AG20443 (cell line): ENCODE results near the gene ZNF785.
"Not testable (repeated sequence)": the region's sequence is repeated elsewhere in the genome, so short reads cannot be mapped to it uniquely, and the experiment has no call there.

ENCODE experiments used
- DNase-seq: peaks from one replicate; pipeline ENCODE4 v3.0.0; 2012; ENCODE audit warnings: low spot score, mixed read lengths

Gene ZNF785

DNA sequence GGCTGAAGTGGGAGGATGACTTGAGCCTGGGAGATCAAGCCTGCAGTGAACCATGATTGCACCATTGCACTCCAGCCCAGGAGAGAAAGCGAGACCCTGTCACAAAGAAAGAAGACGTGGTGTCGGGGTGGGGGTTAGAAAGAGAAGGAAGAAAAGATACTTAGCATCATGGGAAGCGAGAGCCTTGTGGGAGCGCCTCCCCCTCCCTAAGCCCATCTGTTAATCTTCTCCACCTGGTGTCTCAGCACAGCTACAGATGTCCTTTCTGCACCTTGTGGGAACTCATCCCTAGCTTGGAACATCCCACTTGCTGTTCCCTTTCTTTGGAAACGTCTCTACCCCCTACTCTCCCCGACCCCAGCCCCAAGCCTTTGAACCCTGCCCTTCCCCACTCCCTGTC is 20.0 kb downstream of the ZNF785 start:
- no peak for DNase-seq

DNA sequence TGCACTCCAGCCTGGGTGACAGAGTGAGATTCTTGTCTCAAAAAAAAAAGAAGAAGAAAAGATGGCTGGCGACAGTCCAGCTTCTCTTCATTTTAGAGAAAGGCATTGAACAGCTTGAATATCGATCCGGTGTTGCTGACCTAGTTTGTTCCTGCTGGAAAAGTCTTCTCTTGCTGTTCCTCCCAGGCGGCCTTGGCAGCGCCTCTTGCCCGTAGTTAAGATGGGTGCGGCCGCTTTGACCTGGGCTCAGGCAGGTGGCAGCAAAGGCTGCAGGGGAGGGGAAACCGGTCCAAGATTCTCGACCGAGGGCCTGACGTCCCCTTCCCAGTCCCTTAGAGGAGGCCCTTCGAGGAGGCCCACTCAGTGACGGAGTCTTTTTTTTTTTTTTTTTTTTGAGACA is 23.5 kb downstream of the ZNF785 start:
- DNase-seq = no peak

DNA sequence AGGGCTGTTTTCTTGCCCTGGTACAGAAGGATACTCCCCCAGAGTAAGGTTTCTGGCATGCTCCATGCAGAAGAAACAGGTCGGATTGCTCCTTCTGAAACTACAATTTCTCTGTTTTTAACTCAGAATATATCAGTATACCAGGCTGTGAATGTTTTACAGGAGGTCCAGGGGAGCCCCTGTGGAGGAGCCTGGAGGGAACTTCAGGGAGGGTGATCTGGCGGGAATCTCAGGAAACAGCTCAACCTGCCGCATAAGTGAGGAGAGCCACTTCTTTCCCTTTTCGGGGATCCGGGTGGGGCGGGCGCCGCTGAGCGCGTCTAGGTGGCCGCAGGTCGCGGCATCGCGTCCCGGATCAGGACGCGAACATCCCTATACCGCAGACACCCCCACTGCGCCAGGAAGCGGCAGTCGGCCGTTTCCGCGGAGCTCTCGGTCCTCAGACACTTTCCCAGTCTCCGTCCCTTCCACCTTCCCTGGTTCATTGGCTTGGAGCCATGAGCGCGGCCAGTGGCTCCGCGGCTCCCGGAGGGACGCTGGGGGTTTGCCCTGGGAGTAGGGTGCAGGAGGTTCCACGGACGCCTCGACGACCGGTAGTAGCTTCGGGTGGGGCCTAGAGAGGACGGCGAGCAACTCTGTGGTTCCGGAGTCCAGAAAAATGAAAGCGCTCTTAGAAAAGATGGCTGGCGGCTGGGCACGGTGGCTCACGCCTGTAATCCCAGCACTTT is 24.2 kb downstream of the ZNF785 start:
- no peak for DNase-seq

DNA sequence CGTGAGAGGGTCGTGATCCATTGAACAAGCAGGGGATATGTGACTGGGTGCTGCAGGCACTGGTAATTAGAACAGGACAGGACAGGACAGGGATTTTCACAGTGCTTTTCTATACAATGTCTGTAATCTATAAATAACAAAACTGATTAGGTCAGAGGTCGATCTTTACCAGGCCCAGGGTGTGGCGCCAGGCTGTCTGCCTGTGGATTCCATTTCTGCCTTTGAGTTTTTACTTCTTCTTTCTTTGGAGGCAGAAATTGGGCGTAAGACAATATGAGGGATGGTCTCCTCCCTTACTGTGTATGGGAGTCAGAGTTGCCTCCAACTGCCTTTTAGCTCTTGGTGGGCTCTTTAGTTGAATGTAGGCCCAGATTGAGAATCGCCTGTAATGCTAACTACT is 25.8 kb downstream of the ZNF785 start:
- no peak for DNase-seq

DNA sequence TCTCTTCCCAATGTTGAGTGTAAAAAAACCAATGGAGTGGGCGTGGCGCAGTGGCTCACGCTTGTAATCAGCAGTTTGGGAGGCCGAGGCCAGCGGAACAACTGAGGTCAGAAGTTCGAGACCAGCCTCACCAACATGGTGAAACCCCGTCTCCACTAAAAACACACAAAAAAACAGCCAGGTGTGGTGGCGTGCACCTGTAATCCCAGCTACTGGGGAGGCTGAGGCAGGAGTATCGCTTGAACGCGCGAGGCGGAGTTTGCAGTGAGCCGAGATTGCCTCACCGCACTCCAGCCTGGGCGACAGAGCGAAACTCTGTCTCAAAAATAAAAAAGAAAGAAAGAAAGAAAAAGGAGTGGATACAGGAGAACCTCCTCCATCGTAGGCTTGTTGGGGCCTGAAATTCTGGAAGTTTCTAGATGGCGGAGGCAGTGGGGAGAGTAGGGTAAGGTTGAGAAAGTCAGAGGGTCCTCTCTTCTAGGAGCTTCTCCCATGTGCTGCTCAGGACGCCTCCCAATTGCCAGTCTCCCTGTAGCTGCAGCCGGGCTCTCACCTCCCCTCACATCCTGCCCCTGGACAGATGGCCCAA is 26.6 kb downstream of the ZNF785 start:
- DNase-seq = no peak

DNA sequence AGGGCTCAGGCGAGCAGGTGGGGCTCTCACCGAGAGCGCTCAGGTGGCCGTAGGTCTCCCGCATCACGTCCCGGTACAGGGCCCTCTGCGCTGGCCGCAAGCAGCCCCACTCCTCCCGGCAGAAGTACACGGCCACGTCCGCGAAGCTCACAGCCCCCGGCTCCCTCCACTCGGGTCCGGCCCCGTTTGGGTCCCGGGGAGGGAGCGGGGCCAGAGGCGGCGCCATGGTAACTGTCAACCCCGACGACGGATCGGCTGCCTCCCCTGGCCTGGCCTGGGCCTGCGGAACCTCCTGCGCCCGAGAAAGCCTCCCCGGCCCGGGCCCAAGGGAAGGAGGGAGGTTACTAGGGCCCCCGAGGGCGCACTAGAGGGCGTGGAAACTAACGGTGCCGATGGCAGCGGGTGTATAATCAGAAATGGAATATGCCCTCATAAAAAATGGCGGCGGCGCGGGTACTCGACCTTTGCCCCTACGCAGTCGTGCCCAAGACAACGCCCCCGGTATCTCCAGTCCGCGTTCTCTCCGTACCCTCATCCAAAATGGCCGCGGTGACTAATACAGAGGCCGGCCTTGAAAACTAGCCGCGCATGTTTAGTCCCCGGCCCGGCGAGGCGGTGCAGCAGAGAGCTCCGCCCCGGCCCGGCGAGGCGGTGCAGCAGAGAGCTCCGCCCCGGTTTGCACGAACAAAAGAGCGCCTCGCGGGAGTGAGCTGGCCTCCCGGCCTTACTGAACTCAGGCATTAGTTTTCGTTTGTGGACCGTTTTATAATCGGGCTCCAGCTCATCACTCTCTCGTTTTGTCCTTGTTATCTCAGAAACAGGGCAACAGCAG is 27.3 kb downstream of the ZNF785 start, which contains the start of gene ZNF764:
Gene ZNF764, minus strand, starts transcription at position 418 of the 832 bp plus-strand sequence. Its CDS starts 192 bp downstream, at position 226.
- DNase-seq = peak; percentile 98

DNA sequence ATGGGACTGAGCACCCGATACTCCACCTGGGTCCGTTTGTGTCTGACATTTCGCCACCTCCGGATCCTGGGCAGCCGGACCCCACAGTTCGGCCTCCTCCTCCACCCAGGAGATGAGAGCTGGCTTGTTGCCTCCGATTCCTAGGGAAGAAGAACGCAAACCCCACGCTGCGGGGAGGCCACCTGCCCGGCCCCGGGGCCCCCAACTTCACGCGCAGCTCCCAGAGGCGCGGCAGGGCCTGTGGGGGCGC is 27.9 kb downstream of the ZNF785 start:
- peak; percentile 20 for DNase-seq

DNA sequence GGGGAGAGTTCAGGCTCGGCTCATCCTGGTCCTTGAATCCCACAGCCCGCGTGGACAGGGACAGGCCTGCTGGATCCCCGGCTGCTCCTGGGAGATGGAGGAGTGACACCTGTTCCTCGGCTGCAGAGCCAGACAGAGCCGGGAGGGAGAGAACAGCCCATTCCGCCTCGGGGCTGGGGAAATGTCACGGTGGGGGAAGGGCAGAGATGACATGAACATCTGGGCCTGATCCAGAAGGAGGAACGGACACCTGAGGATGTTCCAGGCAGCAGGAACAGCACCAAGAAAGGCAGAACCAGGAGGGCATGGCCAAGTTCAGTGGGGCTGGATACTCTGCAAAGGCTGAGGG is 29.4 kb downstream of the ZNF785 start:
- no peak for DNase-seq

DNA sequence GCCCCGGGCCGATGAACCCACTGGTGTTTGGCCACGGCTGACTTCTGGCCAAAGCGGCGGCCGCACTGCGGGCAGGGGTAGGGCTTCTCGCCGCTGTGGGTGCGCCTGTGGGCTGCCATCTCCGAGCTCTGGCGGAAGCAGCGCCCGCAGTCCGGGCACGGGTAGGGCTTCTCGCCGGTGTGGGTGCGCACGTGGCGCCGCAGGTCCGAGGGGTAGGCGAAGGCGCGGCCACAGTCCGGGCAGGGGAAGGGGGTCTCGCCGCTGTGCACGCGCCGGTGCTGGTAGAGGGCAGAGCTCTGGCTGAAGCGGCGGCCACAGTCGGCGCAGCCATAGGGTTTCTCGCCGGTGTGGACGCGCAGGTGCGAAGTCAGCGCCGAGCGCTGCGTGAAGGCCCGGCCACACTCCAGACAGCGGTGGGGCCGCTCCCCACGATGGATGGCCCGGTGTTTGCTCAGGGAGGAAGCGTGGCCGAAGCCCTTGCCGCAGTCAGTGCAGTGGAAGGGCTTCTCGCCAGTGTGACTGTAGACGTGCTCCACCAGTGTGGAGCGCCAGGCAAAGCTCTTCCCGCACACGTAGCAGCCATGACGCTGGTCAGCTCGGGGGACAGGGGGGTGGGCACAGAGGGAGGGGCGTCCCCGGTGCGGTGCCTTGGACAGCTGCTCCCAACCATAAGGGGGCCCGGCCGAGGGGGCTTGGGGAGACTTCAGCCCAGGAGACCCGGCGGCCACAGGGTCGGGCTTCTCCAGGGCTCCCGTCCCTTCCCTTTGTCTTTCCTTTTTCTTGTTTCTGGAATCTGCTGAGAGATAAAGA is 30.0 kb downstream of the ZNF785 start:
- DNase-seq = no peak

DNA sequence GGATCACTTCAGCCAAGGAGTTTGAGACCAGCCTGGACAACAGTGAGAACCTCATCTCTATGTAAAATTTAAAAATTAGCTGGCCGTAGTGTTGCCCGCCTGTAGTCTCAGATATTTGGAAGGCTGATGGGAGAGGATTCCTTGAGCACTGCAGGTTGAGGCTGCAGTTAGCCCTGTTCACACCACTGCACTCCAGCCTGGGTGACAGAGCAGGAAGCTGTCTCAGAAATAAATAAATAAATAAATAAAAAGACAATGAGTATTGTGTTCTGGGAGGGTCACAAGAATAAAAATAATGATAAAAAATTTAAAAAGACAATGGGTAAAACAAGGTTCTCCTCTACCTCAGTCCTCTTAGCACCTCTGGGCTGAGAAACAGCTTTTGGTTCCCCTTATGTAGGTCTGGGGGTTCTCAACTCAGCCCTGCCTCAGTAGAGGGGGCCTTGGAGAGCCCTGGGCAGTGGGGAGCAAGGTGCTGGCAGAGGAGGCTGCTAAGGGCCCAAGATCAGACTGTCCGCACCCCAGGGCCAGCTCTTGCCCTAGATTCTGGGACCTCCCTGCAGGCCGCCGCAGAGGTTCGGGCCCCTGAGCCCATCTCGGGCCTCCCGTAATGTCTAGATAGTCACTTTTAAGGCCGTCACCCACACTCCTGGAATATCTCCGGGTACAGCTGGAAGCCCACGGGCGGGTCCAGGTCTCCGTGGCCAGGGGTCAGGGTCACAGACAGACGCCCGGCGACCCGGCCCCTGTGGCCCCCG is 30.8 kb downstream of the ZNF785 start:
- DNase-seq = no peak

DNA sequence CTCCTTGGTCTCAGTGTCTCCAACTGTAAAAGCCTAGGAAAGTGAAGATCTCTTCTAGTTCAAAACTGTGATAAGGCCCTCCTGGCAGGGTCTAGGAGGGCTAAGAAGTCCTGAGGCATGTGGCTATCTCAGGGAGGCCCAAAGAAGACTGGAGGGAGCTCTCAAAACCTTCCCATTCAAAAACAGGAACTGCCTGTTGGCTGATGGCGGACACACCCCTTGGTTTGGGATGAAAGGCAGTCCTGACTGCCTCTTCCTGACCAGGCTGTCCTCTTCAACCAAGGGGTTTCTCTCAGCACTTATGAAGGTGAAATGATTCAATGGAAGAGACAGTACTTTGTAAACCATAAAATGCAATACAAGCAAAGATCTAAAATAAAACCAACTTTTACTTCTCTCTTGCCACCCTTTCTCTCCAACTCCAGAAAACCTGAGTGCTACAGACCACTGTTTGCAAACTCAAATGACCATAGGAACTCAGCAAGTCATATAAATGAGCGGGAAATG is 32.1 kb downstream of the ZNF785 start:
- no peak for DNase-seq

DNA sequence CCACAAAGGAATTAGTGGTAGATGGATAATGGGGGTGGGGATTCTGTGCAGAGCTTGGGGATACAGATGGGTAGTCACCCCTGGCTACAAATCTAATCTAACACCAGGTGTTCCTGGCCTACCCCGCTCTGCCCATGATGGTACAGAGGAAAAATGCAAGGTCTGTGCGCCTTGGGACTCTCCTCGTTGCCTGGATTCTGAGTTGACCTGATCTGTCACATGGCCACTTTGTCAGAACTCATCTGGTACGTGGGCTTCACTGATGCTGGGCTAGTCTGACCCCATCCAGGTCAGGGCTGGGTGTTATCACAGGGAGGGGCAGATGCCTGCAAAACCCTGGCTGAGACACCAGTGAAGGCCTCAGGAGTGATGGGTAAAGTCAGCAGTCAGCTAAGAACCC is 32.5 kb downstream of the ZNF785 start:
- no peak for DNase-seq

DNA sequence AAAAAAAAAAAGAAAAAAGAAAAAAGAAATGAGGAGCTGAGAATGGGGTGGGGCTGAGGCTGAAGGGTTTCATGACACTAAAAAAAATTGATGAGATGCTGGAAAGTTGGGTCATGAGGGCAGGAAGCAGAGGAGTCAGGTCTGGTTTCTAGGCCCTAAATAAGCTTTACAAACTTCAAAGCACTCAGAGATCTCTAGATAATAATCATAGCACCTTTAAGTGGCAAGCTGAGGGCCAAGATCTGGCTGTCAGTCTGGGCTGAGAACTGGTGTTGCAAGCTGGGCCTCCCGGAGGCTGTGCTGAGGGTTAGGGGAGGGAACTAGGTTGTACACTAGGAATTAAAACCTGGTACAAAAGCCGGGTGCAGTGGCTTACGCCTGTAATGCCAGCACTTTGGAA is 33.7 kb downstream of the ZNF785 start:
- DNase-seq = no peak

DNA sequence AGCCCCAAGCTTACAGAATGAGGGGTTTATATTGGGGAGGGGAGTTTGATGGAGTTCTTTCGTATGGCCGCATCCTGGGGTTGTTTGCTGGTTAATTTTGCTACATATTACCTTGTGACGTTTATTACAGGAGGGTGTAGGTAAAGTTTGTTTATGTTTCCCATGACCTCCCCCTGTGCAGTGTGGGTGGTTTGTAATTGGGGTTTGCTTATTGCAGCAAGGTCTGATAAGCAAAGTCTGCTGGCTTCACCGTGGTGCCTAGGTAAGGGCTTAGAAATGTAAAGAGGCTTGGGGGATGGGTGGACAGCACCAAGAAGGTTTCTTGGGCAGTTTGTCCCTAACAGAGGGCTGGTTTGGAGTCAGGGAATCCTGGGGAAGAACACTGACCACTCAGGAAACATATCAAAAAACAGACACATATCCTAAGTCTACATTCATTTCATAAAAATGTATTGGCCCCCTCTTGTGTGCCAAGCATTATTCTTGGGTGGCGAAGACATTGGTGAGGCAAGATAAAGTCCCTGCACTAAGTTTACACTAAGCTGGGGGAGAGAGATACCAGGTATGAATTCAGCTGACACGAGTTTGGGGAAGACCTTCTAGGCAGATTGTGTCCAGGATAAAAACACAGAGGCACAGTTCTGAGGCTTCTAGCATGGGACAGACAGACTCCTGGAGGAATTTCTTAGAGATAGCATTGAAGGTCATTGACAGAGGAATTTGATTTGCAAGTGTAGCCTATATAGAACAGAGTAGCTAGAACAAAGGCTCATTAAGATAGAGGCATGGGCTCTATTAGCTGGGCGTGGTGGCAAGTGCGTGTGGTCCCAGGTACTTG is 36.9 kb downstream of the ZNF785 start:
- no peak for DNase-seq

DNA sequence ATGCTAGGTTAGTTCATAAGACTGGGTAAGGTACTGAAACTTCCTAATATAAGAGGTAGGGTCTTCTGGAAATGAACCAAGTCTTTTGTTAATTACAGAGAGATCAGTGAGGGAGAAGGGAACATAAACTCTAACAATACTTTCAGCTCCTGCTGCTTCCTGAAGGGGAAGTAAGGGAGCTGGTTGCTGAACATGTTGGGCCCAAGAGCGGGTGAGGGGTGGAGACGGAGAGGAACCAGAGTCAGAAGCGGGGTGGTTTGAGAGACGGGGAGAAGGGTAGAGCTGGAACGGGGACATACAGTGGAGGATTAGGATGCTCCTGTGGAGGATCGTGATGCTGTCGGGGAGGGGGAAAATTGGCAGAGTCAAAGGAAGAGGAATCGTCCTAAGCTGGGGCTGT is 39.4 kb downstream of the ZNF785 start:
- no peak for DNase-seq

DNA sequence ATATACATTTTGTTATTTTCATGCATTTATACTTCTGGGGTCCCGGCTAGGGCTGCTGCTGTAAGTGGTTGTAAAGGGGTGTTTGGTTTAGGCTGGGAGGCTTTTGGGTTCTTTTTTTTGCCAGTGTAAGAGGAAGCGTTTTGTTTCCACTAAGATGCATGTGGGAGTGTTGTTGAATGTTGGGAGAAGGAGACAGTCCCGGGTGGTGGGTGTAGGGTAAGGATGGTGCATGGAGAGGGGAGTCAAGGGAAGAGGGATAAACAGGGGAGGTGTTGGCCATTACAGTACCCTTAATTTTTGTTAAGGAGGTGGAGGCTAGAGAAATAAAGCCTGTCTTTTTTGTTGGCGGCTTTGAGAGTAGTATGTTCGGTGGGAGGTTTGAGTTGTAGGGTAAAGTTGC is 42.4 kb downstream of the ZNF785 start:
- DNase-seq = no peak

DNA sequence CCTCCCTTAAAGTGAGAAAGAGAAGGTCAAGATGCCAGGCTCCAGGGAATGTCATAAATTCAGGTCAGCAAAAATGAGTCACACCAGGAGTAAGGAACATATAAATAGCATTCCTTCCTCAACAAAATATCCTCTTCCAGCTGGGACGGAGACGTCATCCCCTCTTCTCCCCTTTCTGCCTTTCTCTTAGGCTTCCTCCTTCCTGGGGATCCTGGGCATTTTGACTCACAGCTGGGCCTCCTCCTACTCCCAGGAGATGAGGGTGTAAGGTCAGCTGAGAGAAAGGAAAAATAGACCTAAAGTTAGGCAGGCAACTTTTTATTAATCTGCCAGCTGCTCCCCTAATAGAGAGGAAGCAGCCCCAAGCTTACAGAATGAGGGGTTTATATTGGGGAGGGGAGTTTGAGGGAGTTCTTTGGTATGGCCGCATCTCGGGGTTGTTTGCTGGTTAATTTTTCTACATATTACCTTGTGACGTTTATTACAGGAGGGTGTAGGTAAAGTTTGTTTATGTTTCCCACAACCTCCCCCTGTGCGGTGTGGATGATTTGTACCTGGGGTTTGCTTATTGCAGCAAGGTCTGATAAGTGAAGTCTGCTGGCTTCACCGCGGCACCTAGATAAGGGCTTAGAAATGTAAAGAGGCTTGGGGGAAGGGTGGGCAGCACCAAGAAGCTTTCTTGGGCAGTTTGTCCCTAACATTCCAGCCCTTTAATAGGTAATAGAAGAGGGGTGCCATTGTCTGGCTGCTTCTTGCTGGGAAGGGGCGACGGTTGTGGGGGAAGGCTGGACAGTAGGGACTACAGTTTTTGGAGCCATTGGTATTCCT is 43.8 kb downstream of the ZNF785 start:
- DNase-seq = peak; percentile 32

DNA sequence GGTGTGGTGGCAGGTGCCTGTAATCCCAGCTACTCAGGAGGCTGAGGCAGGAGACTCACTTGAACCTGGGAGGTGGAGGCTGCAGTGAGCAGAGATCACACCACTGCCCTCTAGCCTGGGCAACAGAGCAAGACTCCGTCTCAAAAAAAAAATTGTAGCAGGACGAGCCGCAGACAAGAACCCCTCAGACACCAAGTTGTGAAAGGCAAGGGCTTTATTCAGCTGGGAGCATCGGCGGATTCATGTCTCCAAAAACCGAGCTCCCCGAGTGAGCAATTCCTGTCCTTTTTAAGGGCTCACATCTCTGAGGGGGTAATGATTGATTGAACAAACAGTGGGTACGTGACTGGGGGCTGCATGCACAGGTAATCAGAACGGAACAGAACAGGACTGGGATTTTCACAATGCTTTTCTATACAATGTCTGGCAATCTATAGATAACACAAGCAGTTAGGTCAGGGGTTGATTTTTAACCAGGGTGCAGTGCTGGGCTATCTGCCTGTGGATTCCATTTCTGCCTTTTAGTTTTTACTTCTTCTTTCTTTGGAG is 44.5 kb downstream of the ZNF785 start:
- DNase-seq = not testable (repeated sequence)

DNA sequence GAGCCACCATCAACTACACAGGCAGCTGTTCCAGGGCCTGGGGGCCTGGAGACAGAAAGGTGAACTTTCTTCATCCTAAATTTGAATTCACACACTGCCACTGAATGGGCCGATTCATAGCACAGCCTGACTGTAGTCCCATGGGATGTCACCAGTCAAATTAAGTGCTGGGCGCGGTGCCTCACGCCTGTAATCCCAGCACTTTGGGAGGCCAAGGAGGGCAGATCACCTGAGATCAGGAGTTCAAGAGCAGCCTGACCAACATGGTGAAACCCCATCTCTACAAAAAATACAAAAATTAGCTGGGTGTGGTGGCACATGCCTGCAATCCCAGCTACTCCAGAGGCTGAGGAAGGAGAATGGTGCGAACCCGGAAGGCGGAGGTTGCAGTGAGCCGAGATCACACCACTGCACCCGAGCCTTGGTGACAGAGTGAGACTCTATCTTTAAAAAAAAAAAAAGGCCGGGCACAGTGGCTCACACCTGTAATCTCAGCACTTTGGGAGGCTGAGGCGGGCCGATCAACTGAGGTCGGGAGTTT is 45.4 kb downstream of the ZNF785 start:
- DNase-seq = not testable (repeated sequence)
